Aorta (tissue), 5 donors: ENCODE measurements around the gene PRPF6. TPM values are rescaled to one million over a fixed set of nuclear protein-coding genes. Genes with fewer than 3 reads are reported as not detected.

Experiments used
- ATAC-seq: fragments of 200-7000 bp; cut with Tn5 transposase; one replicate; pipeline ENCODE4 v1.9.1; 2022; ENCODE audit warnings: moderate library complexity; ENCODE audit not compliant: low FRiP score
- DNase-seq, 2 donors: peaks; one replicate each; pipeline ENCODE4 v3.0.0-alpha.2; 2020
- H3K27ac ChIP-seq, 2 donors: one replicate each; pipeline ENCODE4 v1.5.1; 2013; ENCODE audit warnings: low read length in 2 of 2, mild to moderate bottlenecking in 2 of 2, moderate library complexity in 2 of 2, control low read depth in 1 of 2, inconsistent platforms in 1 of 2, low read depth in 1 of 2
- H3K27me3 ChIP-seq, 2 donors: one replicate each; pipeline ENCODE4 v1.6.1; 2013; ENCODE audit warnings: control low read depth in 1 of 2, low read length in 1 of 2, mild to moderate bottlenecking in 1 of 2, moderate library complexity in 1 of 2; ENCODE audit not compliant: insufficient read depth in 2 of 2, control insufficient read depth in 1 of 2
- H3K36me3 ChIP-seq, 2 donors: one replicate each; pipeline ENCODE4 v1.6.1; 2013; ENCODE audit warnings: control low read depth in 1 of 2, low read length in 1 of 2, mild to moderate bottlenecking in 1 of 2; ENCODE audit not compliant: insufficient read depth in 2 of 2, control insufficient read depth in 1 of 2
- H3K4me1 ChIP-seq, 2 donors: one replicate each; pipeline ENCODE4 v1.6.1; 2013; ENCODE audit warnings: low read length in 2 of 2, control low read depth in 1 of 2, mild to moderate bottlenecking in 1 of 2, moderate library complexity in 1 of 2; ENCODE audit not compliant: insufficient read depth in 2 of 2, control insufficient read depth in 1 of 2
- H3K4me3 ChIP-seq, 2 donors: one replicate each; pipeline ENCODE4 v1.5.1; 2013; ENCODE audit warnings: low read length in 2 of 2, control low read depth in 1 of 2, mild to moderate bottlenecking in 1 of 2
- H3K9me3 ChIP-seq: one replicate; pipeline ENCODE4 v1.6.1; 2013; ENCODE audit warnings: mild to moderate bottlenecking, low read length; ENCODE audit not compliant: control insufficient read depth
- WGBS, 2 donors: extraction: QIAGEN DNeasy Blood & Tissue Kit; methylation state at CpG; one replicate each; pipeline ENCODE4 v1.1.7; 2013; 5-methylcytosine and 5-hydroxymethylcytosine counted together
- intact Hi-C, 2 donors: fragments of 100-400 bp; cut with DNase I; formaldehyde crosslinking; loops; one replicate each; pipeline versions ENCODE4 v1.14.2 to v1.15.0; 2022
- polyA plus RNA-seq, 2 donors: library from polyadenylated mRNA; stranded (reverse); fragments of 200-250 nt; gene quantifications; one replicate each; pipeline ENCODE4 v1.2.3, GENCODE V29; 2013
- total RNA-seq, 2 donors: library from RNA; stranded (reverse); fragmentation: NEBNext Ultra II Directional; extraction: Animal tissue kit (Norgen Biotek cat#: 25700); gene quantifications; one replicate each; pipeline ENCODE4 v1.2.1, GENCODE V29; 2021
- donor health status: healthy with polysubstance abuse.
- donor health status: Bipolar disorder and iron deficiency.
- donor health status: DM: no; HTN: no; CAD: no.
- donor health status: DM: no; HTN: no; CAD: no.
- donor health status: DM: yes; HTN: yes; CAD: no.

Gene PRPF6
- total and polyA plus RNA-seq, 4 donors = 20.9 to 59.1 (median 51.8) TPM

- WGBS, 2 donors = 76 to 83% methylated on average over 24 to 33 of the region's 33 CpGs
- H3K36me3 ChIP-seq = peaks cover 0 to 9% of the 10 kb centered on the region in 2 donors
- no peaks in the 10 kb centered on the region for H3K4me1 ChIP-seq
- ATAC-seq (no peak), DNase-seq (no peak)
- no peak overlapping the region for H3K4me3 ChIP-seq
- H3K9me3 ChIP-seq = no peaks in the 10 kb centered on the region
- H3K27me3 ChIP-seq = no peaks in the 10 kb centered on the region
- intact Hi-C loops = no loop called here
- H3K27ac ChIP-seq = no peak overlapping the region
Measured at GRCh38 chr20:63939061-63939935, 41.6 kb upstream of the PRPF6 start.

GRCh38 chr20:63940071-63940471 is 40.9 kb upstream of the PRPF6 start:
- no peak overlapping the region for H3K4me3 ChIP-seq
- H3K4me1 ChIP-seq = no peaks in the 10 kb centered on the region
- H3K27me3 ChIP-seq = no peaks in the 10 kb centered on the region
- peak in 1 of 2 donors; percentile 46 for DNase-seq
- H3K36me3 ChIP-seq = peaks cover 0 to 9% of the 10 kb centered on the region in 2 donors
- ATAC-seq = no peak
- no peak overlapping the region for H3K27ac ChIP-seq
- 89% methylated on average over 23 of the region's 23 CpGs for WGBS, 2 donors
- H3K9me3 ChIP-seq = no peaks in the 10 kb centered on the region
- intact Hi-C loops = no loop called here

GRCh38 chr20:63940472-63941266 is 40.3 kb upstream of the PRPF6 start:
- intact Hi-C loops = no loop called here
- WGBS, 2 donors = 90% methylated on average over 58 of the region's 58 CpGs
- H3K4me1 ChIP-seq = no peaks in the 10 kb centered on the region
- H3K9me3 ChIP-seq = no peaks in the 10 kb centered on the region
- ATAC-seq (peak; percentile 8), DNase-seq (peak in 1 of 2 donors; percentile 42)
- no peak overlapping the region for H3K27ac ChIP-seq
- no peak overlapping the region for H3K4me3 ChIP-seq
- no peaks in the 10 kb centered on the region for H3K27me3 ChIP-seq
- peaks cover 0 to 9% of the 10 kb centered on the region in 2 donors for H3K36me3 ChIP-seq

GRCh38 chr20:63941282-63942081 is 39.5 kb upstream of the PRPF6 start:
- ATAC-seq (no peak), DNase-seq (peak; percentile 82)
- intact Hi-C loops = no loop called here
- H3K27ac ChIP-seq = no peak overlapping the region
- H3K9me3 ChIP-seq = no peaks in the 10 kb centered on the region
- H3K4me1 ChIP-seq = no peaks in the 10 kb centered on the region
- H3K4me3 ChIP-seq = no peak overlapping the region
- H3K36me3 ChIP-seq = peaks cover 0 to 11% of the 10 kb centered on the region in 2 donors
- no peaks in the 10 kb centered on the region for H3K27me3 ChIP-seq
- 76 to 79% methylated on average over 35 of the region's 39 CpGs for WGBS, 2 donors

- no peak overlapping the region for H3K4me3 ChIP-seq
- no peak overlapping the region for H3K27ac ChIP-seq
- H3K4me1 ChIP-seq = no peaks in the 10 kb centered on the region
- intact Hi-C loops = no loop called here
- WGBS, 2 donors = 75 to 81% methylated on average over 26 to 30 of the region's 30 CpGs
- ATAC-seq (no peak), DNase-seq (peak in 1 of 2 donors; percentile 49)
- peaks cover 0 to 11% of the 10 kb centered on the region in 2 donors for H3K36me3 ChIP-seq
- H3K27me3 ChIP-seq = no peaks in the 10 kb centered on the region
- no peaks in the 10 kb centered on the region for H3K9me3 ChIP-seq
Measured at GRCh38 chr20:63942250-63942951, 38.5 kb upstream of the PRPF6 start.

GRCh38 chr20:63942969-63943807 is 37.7 kb upstream of the PRPF6 start:
- H3K4me3 ChIP-seq = no peak overlapping the region
- no peak overlapping the region for H3K27ac ChIP-seq
- no peaks in the 10 kb centered on the region for H3K9me3 ChIP-seq
- H3K27me3 ChIP-seq = no peaks in the 10 kb centered on the region
- 83 to 86% methylated on average over 19 of the region's 19 CpGs for WGBS, 2 donors
- DNase-seq = peak in 1 of 2 donors; percentile 47
- H3K4me1 ChIP-seq = no peaks in the 10 kb centered on the region
- intact Hi-C loops = no loop called here
- H3K36me3 ChIP-seq = peaks cover 0 to 11% of the 10 kb centered on the region in 2 donors
- ATAC-seq = no peak

- WGBS, 2 donors = 92 to 94% methylated on average over 3 of the region's 3 CpGs
- Histone ChIP-seq H3K4me3 (no peak overlapping the region), H3K27me3 (no peaks in the 10 kb centered on the region), H3K27ac (no peak overlapping the region), H3K9me3 (no peaks in the 10 kb centered on the region), H3K4me1 (no peaks in the 10 kb centered on the region), H3K36me3 (peaks cover 0 to 11% of the 10 kb centered on the region in 2 donors)
- ATAC-seq = no peak
- DNase-seq = peak in 1 of 2 donors; percentile 45
- intact Hi-C loops = no loop called here
Measured at GRCh38 chr20:63943808-63944077, 37.2 kb upstream of the PRPF6 start.
